Hepatocyte (in vitro differentiated cells): ENCODE measurements around the gene PRDM16.

Source experiments
- EZH2 ChIP-seq: fragments of 200-600 bp; sonication (generic); IDR thresholded peaks from 2 replicates; pipeline ENCODE4 v1.6.1; 2016; ENCODE audit warnings: antibody characterized with exemption, mild to moderate bottlenecking, borderline replicate concordance
- TF ChIP-seq, protein P1 (sequence below): fragments of 200-600 bp; sonication (generic); IDR thresholded peaks from 2 replicates; pipeline ENCODE4 v1.5.1; 2016; ENCODE audit warnings: antibody characterized with exemption, mild to moderate bottlenecking; ENCODE audit not compliant: poor library complexity

- TF ChIP-seq, protein P1, sequence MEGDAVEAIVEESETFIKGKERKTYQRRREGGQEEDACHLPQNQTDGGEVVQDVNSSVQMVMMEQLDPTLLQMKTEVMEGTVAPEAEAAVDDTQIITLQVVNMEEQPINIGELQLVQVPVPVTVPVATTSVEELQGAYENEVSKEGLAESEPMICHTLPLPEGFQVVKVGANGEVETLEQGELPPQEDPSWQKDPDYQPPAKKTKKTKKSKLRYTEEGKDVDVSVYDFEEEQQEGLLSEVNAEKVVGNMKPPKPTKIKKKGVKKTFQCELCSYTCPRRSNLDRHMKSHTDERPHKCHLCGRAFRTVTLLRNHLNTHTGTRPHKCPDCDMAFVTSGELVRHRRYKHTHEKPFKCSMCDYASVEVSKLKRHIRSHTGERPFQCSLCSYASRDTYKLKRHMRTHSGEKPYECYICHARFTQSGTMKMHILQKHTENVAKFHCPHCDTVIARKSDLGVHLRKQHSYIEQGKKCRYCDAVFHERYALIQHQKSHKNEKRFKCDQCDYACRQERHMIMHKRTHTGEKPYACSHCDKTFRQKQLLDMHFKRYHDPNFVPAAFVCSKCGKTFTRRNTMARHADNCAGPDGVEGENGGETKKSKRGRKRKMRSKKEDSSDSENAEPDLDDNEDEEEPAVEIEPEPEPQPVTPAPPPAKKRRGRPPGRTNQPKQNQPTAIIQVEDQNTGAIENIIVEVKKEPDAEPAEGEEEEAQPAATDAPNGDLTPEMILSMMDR = no peak
- TF ChIP-seq EZH2 = no peak
Measured at GRCh38 chr1:3164671-3165070, 95.7 kb downstream of the PRDM16 start.
